SK-N-SH (cell line): ENCODE data around the gene HOXA6. TPM values are rescaled to one million over a fixed set of nuclear protein-coding genes. Genes with fewer than 3 reads are reported as not detected.

Source experiments
- CTCF ChIA-PET: fragments of 300-600, 350-600 bp; formaldehyde crosslinking; extraction: SDS; loops from one replicate; lab custom pipeline; 2021; lab: Yijun Ruan, JAX
- POLR2A ChIA-PET: fragments of 350-600 bp; sonication (Branson Sonifier 250); formaldehyde crosslinking; extraction: SDS; loops from one replicate; lab custom pipeline; 2020; ENCODE audit warnings: antibody characterized with exemption, inconsistent platforms; lab: Yijun Ruan, JAX
- DNase-seq: peaks from one replicate; pipeline ENCODE4 v3.0.0; 2012
- H2AFZ ChIP-seq: fragments of 200-600 bp; sonication (generic); 2 replicates; pipeline ENCODE4 v1.8.1; 2016; ENCODE audit warnings: antibody characterized with exemption, mild to moderate bottlenecking, low read depth
- H3F3A ChIP-seq: fragments of 200-600 bp; sonication (generic); replicated peaks from 2 replicates; pipeline ENCODE3; 2016; ENCODE audit warnings: antibody characterized with exemption, mild to moderate bottlenecking; ENCODE audit not compliant: insufficient read depth
- H3K27ac ChIP-seq, 2 experiments: fragments of 200-500 bp in 1 of 2; fragments of 200-600 bp in 1 of 2; sonication (Bioruptor generic) in 1 of 2; sonication (generic), shearing (Covaris generic) in 1 of 2; 2 replicates each; pipeline versions ENCODE4 v1.5.1 to v1.6.1; 2014 to 2016; ENCODE audit warnings: low read depth in 2 of 2, inconsistent platforms in 1 of 2, low read length in 1 of 2, mild to moderate bottlenecking in 1 of 2, mixed read lengths in 1 of 2
- H3K27me3 ChIP-seq: fragments of 200-600 bp; sonication (generic), shearing (Covaris generic); 2 replicates; pipeline ENCODE4 v1.6.1; 2016; ENCODE audit warnings: mixed run types; ENCODE audit not compliant: insufficient read depth
- H3K36me3 ChIP-seq, 2 experiments: fragments of 200-500 bp in 1 of 2; fragments of 200-600 bp in 1 of 2; sonication (Bioruptor generic) in 1 of 2; sonication (generic) in 1 of 2; replicated peaks in 1 of 2; 2 replicates each; pipeline versions ENCODE3 to v1.5.1; 2014 to 2016; ENCODE audit warnings: low read length in 1 of 2, mild to moderate bottlenecking in 1 of 2; ENCODE audit not compliant: insufficient read depth in 2 of 2, control insufficient read depth in 1 of 2
- H3K4me1 ChIP-seq, 2 experiments: fragments of 200-500 bp in 1 of 2; fragments of 200-600 bp in 1 of 2; sonication (Bioruptor generic) in 1 of 2; sonication (generic), shearing (Covaris generic) in 1 of 2; 2 replicates each; pipeline versions ENCODE4 v1.5.1 to v1.6.1; 2014 to 2016; ENCODE audit warnings: low read depth in 1 of 2, low read length in 1 of 2, mixed run types in 1 of 2; ENCODE audit not compliant: insufficient read depth in 2 of 2, control insufficient read depth in 1 of 2
- H3K4me2 ChIP-seq: fragments of 200-600 bp; sonication (generic), shearing (Covaris generic); 2 replicates; pipeline ENCODE4 v1.6.1; 2017; ENCODE audit warnings: mixed run types
- H3K4me3 ChIP-seq, 2 experiments: fragments of 200-500 bp in 1 of 2; fragments of 200-600 bp in 1 of 2; sonication (Bioruptor generic) in 1 of 2; sonication (generic), shearing (Covaris generic) in 1 of 2; 2 replicates each; pipeline versions ENCODE4 v1.5.1 to v1.8.1; 2014 to 2016; ENCODE audit warnings: low read depth in 2 of 2, inconsistent platforms in 1 of 2, low read length in 1 of 2, mild to moderate bottlenecking in 1 of 2, mixed read lengths in 1 of 2, moderate library complexity in 1 of 2
- H3K79me2 ChIP-seq: fragments of 200-600 bp; sonication (generic); 2 replicates; pipeline ENCODE4 v1.8.1; 2017; ENCODE audit warnings: mild to moderate bottlenecking; ENCODE audit not compliant: insufficient read depth
- H3K9ac ChIP-seq: fragments of 200-600 bp; sonication (generic); 2 replicates; pipeline ENCODE4 v1.6.1; 2017; ENCODE audit warnings: mixed run types
- H3K9me2 ChIP-seq: fragments of 200-600 bp; sonication (generic); 2 replicates; pipeline ENCODE4 v1.6.1; 2017; ENCODE audit warnings: mixed run types
- H3K9me3 ChIP-seq: fragments of 200-600 bp; sonication (generic); 2 replicates; pipeline ENCODE4 v1.6.1; 2017; ENCODE audit warnings: mixed run types, mild to moderate bottlenecking, moderate library complexity
- H4K20me1 ChIP-seq: fragments of 200-600 bp; sonication (generic); 2 replicates; pipeline ENCODE4 v1.6.1; 2017; ENCODE audit warnings: mild to moderate bottlenecking, mixed run types; ENCODE audit not compliant: insufficient read depth
- CHD2 ChIP-seq: fragments of 150-350 bp; IDR thresholded peaks from 2 replicates; pipeline ENCODE4 v1.6.1; 2018; ENCODE audit warnings: low read length; ENCODE audit not compliant: partially characterized antibody
- ELF1 ChIP-seq: IDR thresholded peaks from 2 replicates; pipeline ENCODE4 v1.4.0; 2012
- FOSL2 ChIP-seq: IDR thresholded peaks from 2 replicates; pipeline ENCODE4 v1.4.0; 2012; ENCODE audit warnings: low read depth, mild to moderate bottlenecking, moderate library complexity, borderline replicate concordance
- FOXJ3 ChIP-seq: sonication (generic); formaldehyde crosslinking; IDR thresholded peaks from 2 replicates; pipeline ENCODE4 v1.5.1; 2020; ENCODE audit warnings: mild to moderate bottlenecking, missing genetic modification reagents
- FOXM1 ChIP-seq: IDR thresholded peaks from 2 replicates; pipeline ENCODE4 v1.4.0; 2012; ENCODE audit warnings: low read depth, mild to moderate bottlenecking
- GABPA ChIP-seq: IDR thresholded peaks from 2 replicates; pipeline ENCODE4 v1.4.0; 2012; ENCODE audit warnings: low read depth, mild to moderate bottlenecking
- GATA2 ChIP-seq: sonication (generic); formaldehyde crosslinking; IDR thresholded peaks from 2 replicates; pipeline ENCODE4 v1.5.0; 2020; ENCODE audit warnings: mild to moderate bottlenecking, missing genetic modification reagents
- JUND ChIP-seq: IDR thresholded peaks from 2 replicates; pipeline ENCODE4 v1.4.0; 2012
- NFIC ChIP-seq: IDR thresholded peaks from 2 replicates; pipeline ENCODE4 v1.4.0; 2012; ENCODE audit warnings: borderline replicate concordance
- RCOR1 ChIP-seq: fragments of 150-350 bp; IDR thresholded peaks from 2 replicates; pipeline ENCODE4 v1.6.1; 2017; ENCODE audit warnings: antibody characterized with exemption, low read length
- RXRA ChIP-seq: IDR thresholded peaks from 2 replicates; pipeline ENCODE4 v1.4.0; 2012; ENCODE audit warnings: low read depth, mild to moderate bottlenecking, borderline replicate concordance
- SIN3A ChIP-seq: IDR thresholded peaks from 2 replicates; pipeline ENCODE4 v1.6.1; 2012; ENCODE audit warnings: low read depth, mild to moderate bottlenecking, low read length, moderate library complexity, borderline replicate concordance
- TCF12 ChIP-seq: IDR thresholded peaks from 2 replicates; pipeline ENCODE4 v1.4.0; 2012
- TEAD4 ChIP-seq: IDR thresholded peaks from 2 replicates; pipeline ENCODE4 v1.4.0; 2012; ENCODE audit warnings: mild to moderate bottlenecking, borderline replicate concordance; ENCODE audit not compliant: insufficient read depth
- USF1 ChIP-seq: IDR thresholded peaks from 2 replicates; pipeline ENCODE4 v1.4.0; 2012; ENCODE audit warnings: low read depth, borderline replicate concordance
- YY1 ChIP-seq: IDR thresholded peaks from 2 replicates; pipeline ENCODE4 v1.4.0; 2012; ENCODE audit warnings: low read depth, mild to moderate bottlenecking
- WGBS: methylation state at CpG from one replicate; pipeline ENCODE4 v1.1.6; 2017; ENCODE audit warnings: low lambda C conversion rate; 5-methylcytosine and 5-hydroxymethylcytosine counted together
- polyA plus RNA-seq, 3 experiments: library from polyadenylated mRNA; depleted of rRNA; stranded (reverse); fragments of >200 nt; gene quantifications; 2 replicates each; pipeline ENCODE4 v1.2.3, GENCODE V29; 2012
- TF ChIP-seq, protein P1 (sequence below): IDR thresholded peaks from 2 replicates; pipeline ENCODE4 v1.6.1; 2012; ENCODE audit warnings: mild to moderate bottlenecking, low read depth, low read length, moderate library complexity
- TF ChIP-seq, protein P2 (sequence below): fragments of 200-600 bp; sonication (generic); IDR thresholded peaks from 2 replicates; pipeline ENCODE4 v1.6.1; 2017; ENCODE audit warnings: antibody characterized with exemption, mild to moderate bottlenecking, moderate library complexity
- TF ChIP-seq, protein P3 (sequence below): fragments of 150-350 bp; IDR thresholded peaks from 2 replicates; pipeline ENCODE4 v1.6.1; 2017; ENCODE audit warnings: antibody characterized with exemption, low read length, low read depth, borderline replicate concordance

The HOXA6 gene
- polyA plus RNA-seq, 1 of the 3 experiments (the other 2 are of a cell fraction) = not detected

- Histone ChIP-seq H3K4me3 (no peak overlapping the region), H3K9me2 (no peaks in the 10 kb centered on the region), H3K4me2 (no peak overlapping the region), H2AFZ (no peak overlapping the region), H3F3A (no peaks in the 10 kb centered on the region), H3K79me2 (no peaks in the 10 kb centered on the region), H3K36me3 (no peaks in the 10 kb centered on the region), H3K4me1 (peaks cover 3 to 5% of the 10 kb centered on the region in 2 experiments; a peak in 1 of 4 replicates), H3K27ac (no peak overlapping the region), H3K9ac (no peak overlapping the region), H4K20me1 (no peaks in the 10 kb centered on the region), H3K27me3 (peaks cover 100% of the 10 kb centered on the region), H3K9me3 (no peaks in the 10 kb centered on the region)
- no peak for DNase-seq
- ChIA-PET POLR2A (no interaction called here), CTCF (no interaction called here)
- TF ChIP-seq ELF1 (no peak), RCOR1 (no peak), JUND (no peak), RXRA (no peak), FOXJ3 (no peak), NFIC (no peak), CHD2 (no peak), FOSL2 (no peak), FOXM1 (no peak), SIN3A (no peak)
- TF ChIP-seq, protein P1, sequence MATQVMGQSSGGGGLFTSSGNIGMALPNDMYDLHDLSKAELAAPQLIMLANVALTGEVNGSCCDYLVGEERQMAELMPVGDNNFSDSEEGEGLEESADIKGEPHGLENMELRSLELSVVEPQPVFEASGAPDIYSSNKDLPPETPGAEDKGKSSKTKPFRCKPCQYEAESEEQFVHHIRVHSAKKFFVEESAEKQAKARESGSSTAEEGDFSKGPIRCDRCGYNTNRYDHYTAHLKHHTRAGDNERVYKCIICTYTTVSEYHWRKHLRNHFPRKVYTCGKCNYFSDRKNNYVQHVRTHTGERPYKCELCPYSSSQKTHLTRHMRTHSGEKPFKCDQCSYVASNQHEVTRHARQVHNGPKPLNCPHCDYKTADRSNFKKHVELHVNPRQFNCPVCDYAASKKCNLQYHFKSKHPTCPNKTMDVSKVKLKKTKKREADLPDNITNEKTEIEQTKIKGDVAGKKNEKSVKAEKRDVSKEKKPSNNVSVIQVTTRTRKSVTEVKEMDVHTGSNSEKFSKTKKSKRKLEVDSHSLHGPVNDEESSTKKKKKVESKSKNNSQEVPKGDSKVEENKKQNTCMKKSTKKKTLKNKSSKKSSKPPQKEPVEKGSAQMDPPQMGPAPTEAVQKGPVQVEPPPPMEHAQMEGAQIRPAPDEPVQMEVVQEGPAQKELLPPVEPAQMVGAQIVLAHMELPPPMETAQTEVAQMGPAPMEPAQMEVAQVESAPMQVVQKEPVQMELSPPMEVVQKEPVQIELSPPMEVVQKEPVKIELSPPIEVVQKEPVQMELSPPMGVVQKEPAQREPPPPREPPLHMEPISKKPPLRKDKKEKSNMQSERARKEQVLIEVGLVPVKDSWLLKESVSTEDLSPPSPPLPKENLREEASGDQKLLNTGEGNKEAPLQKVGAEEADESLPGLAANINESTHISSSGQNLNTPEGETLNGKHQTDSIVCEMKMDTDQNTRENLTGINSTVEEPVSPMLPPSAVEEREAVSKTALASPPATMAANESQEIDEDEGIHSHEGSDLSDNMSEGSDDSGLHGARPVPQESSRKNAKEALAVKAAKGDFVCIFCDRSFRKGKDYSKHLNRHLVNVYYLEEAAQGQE = no peak
- WGBS = 28% methylated on average over 1 of the region's 1 CpG
Measured at GRCh38 chr7:27138472-27138871, 9.1 kb downstream of the HOXA6 start.

DNA sequence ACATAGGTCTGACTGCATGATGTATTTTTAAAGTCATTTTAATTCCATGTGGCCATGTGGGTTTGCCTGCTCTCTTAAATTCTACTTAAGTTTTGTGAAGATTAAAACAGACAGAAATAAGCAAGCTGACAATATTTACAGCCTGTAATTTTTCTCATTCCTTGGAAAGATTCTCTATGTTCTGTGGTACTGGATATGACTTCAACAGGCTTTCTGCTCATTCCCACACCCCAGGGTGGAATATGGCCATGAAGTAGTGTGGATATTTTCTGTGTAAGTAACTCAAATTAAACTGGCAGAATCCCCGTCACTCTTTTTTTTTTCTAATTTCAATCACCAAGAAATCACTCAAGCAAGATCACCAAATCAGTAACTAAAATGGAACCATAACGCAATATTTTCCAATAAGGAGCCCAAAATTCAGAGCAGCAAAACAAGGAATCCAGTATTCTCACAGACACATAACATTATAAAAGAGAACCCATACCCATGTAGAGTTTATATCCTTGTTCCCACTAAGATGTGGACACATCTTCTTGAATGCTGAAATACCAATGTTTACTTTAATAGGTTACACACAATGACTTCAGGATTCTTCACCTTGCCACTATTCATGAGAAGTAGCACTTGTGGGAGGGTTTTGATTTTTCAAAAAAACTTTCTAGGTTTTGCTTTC is 9.8 kb downstream of the HOXA6 start:
- no peak overlapping the region for H3K9ac ChIP-seq
- H3K27ac ChIP-seq = no peak overlapping the region
- H3K9me2 ChIP-seq = no peaks in the 10 kb centered on the region
- H3K9me3 ChIP-seq = no peaks in the 10 kb centered on the region
- POLR2A ChIA-PET = no interaction called here
- peaks cover 100% of the 10 kb centered on the region for H3K27me3 ChIP-seq
- no peaks in the 10 kb centered on the region for H3K4me1 ChIP-seq
- no peak for DNase-seq
- no peaks in the 10 kb centered on the region for H3K36me3 ChIP-seq
- H3K4me3 ChIP-seq = no peak overlapping the region
- 7% methylated on average over 2 of the region's 2 CpGs for WGBS
- H3F3A ChIP-seq = no peaks in the 10 kb centered on the region
- H3K4me2 ChIP-seq = no peak overlapping the region
- CTCF ChIA-PET = interaction anchor here (0.6 kb wide), 1 partner anchor 13 kb away, joined by 3 read pairs; no protein-coding TSS in a partner anchor
- H3K79me2 ChIP-seq = no peaks in the 10 kb centered on the region
- H4K20me1 ChIP-seq = no peaks in the 10 kb centered on the region
- no peak overlapping the region for H2AFZ ChIP-seq
- TF ChIP-seq YY1 (no peak), GATA2 (no peak), RCOR1 (no peak), ELF1 (no peak), FOXJ3 (no peak), GABPA (no peak), TEAD4 (no peak), USF1 (no peak), FOSL2 (no peak), TCF12 (no peak), SIN3A (no peak)
- TF ChIP-seq, protein P2, sequence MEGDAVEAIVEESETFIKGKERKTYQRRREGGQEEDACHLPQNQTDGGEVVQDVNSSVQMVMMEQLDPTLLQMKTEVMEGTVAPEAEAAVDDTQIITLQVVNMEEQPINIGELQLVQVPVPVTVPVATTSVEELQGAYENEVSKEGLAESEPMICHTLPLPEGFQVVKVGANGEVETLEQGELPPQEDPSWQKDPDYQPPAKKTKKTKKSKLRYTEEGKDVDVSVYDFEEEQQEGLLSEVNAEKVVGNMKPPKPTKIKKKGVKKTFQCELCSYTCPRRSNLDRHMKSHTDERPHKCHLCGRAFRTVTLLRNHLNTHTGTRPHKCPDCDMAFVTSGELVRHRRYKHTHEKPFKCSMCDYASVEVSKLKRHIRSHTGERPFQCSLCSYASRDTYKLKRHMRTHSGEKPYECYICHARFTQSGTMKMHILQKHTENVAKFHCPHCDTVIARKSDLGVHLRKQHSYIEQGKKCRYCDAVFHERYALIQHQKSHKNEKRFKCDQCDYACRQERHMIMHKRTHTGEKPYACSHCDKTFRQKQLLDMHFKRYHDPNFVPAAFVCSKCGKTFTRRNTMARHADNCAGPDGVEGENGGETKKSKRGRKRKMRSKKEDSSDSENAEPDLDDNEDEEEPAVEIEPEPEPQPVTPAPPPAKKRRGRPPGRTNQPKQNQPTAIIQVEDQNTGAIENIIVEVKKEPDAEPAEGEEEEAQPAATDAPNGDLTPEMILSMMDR = no peak
- TF ChIP-seq, protein P3, sequence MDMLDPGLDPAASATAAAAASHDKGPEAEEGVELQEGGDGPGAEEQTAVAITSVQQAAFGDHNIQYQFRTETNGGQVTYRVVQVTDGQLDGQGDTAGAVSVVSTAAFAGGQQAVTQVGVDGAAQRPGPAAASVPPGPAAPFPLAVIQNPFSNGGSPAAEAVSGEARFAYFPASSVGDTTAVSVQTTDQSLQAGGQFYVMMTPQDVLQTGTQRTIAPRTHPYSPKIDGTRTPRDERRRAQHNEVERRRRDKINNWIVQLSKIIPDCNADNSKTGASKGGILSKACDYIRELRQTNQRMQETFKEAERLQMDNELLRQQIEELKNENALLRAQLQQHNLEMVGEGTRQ = no peak
